ENCODE results near the gene CCDC107.

The CCDC107 gene

DNA sequence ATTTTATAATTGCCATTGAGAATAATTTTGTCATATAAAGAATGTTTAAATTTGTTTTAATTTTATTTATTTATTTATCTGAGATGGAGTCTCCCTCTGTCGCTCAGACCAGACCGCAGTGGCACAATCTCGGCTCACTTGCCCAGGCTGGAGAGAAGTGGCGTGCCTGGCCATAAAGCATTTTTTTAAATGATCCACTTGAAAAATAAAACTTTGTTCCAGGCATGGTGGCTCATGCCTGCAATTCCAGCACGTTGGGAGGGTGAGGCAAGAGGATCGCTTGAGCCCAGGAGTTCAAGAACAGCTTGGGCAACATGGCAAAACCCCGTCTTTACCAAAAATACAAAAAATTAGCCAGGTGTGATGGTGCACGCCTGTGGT is 5.3 kb upstream of the CCDC107 start:
- no peak for TF ChIP-seq CTCF (IDR thresholded peaks at IDR 0.05; ENCODE audit: low read depth, low read length)
- DNase-seq (ENCODE audit: extremely low read depth, low read depth), result no peak

DNA sequence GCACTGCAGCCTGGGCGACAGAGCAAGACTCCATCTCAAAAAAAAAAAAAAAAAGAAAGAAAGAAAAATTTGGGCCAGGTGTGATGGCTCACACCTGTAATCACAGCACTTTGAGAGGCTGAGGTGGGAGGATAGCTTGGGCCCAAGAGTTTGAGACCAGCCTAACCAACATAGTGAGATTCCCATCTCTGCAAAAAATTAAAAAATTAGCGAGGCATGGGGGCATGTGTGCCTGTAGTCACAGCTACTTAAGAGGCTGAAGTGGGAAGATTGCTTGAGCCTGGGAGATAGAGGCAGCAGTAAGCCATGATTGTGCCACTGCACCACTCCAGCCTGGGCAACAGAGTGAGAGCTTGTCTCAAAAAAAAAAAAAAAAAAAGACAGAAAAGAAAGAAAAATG is 4.5 kb upstream of the CCDC107 start:
- TF ChIP-seq CTCF (IDR thresholded peaks at IDR 0.05; ENCODE audit: low read depth, low read length), result no peak
- no peak for DNase-seq (ENCODE audit: extremely low read depth, low read depth)

GRCh38 chr9:35656348-35656747 is 1.7 kb upstream of the CCDC107 start:
- no peak for DNase-seq (ENCODE audit: extremely low read depth, low read depth)
- TF ChIP-seq CTCF (IDR thresholded peaks at IDR 0.05; ENCODE audit: low read depth, low read length), result no peak

DNA sequence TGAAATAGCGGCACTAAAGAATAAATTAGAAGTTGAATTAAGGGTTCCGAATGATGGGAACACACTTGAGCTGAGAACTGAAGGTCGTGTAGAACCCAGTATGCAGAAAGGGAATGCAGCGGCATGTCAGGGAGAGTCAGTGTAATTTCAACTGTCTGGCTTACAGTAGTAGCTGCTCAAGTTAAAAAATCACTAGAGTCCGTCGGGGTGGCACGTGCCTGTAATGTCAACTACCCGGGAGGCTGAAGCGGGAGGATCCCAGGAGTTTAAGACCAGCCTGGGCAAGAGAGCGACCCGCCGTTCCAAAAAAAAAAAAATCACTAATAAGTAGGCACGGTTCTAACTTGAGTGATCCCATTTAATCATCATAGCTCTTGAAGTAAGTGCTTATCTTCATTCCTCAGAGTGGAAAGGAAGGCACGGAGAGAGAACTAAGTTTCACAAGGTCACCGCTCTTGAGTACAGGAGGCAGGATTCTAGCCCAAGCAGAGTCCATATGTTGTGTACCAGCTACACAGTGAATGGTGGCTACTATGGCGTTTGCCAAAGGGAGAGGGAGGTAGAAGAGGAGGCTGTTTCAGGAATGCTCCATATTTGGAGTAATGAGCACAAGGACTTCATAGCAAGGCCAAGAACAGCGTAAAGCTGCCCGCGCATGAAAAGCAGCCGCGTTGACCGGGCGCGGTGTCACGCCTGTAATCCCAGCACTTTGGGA is 1.1 kb upstream of the CCDC107 start:
- no peak for DNase-seq (ENCODE audit: extremely low read depth, low read depth)
- TF ChIP-seq CTCF (IDR thresholded peaks at IDR 0.05; ENCODE audit: low read depth, low read length), result no peak

GRCh38 chr9:35657546-35658136 is 451 bp upstream of the CCDC107 start, which contains the start of gene RMRP:
TSS of gene RMRP (minus strand) at chr9:35658019.
- peak; percentile 100 for DNase-seq (ENCODE audit: extremely low read depth, low read depth)
- no peak for TF ChIP-seq CTCF (IDR thresholded peaks at IDR 0.05; ENCODE audit: low read depth, low read length)

DNA sequence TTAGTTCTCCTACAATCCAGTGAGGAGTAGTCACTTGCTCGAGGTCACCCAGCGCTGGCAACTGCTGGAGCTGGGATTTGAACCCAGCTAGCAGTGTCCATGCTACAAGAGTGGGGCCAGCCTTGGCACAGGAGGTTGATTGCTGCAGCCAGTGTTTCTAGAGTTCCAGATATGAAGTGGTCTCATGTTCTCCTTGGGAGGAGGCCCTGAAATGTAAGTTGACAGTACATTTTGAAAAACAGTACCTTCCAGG is 802 bp downstream of the CCDC107 start:
- DNase-seq (ENCODE audit: extremely low read depth, low read depth), result no peak

More for the DNA sequence above, 802 bp downstream of the CCDC107 start:
- TF ChIP-seq CTCF (IDR thresholded peaks at IDR 0.05; ENCODE audit: low read depth, low read length), result no peak

All from AG09319 (cell line).